Measurements from ENCODE around the gene DIPK1A. TPM values are rescaled to one million over a fixed set of nuclear protein-coding genes. Genes with fewer than 3 reads are reported as not detected.
A peak's percentile ranks its signal among the peaks of the same experiment; 100 is the strongest.
"Not testable (repeated sequence)": the region's sequence is repeated elsewhere in the genome, so short reads cannot be mapped to it uniquely, and the experiment has no call there.

Gene DIPK1A
- total RNA-seq, 1 experiment from 2014 or later: 4.8 TPM

DNA sequence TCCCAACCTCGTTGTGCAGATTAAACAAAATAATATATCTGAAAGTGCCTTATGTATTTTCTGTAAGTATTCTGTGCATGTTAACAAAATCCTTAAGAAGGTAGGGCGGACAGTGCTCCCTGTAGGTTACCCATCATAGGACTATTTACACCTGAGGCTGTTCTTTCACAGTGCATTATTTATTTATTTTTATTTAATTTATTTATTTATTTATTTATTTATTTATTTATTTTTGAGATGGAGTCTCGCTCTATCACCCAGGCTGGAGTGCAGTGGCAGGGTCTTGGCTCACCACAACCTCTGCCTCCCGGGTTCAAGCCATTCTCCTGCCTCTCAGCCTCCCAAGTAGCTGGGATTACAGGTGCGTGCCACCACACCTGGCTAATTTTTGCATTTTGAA, 12.8 kb upstream of the DIPK1A start:
- H3K9me3 Mint-ChIP-seq; H3K36me3 Mint-ChIP-seq; POLR2A ChIA-PET; ATAC-seq; H3K27ac Mint-ChIP-seq; DNase-seq (ENCODE audit: low spot score); H3K4me3 Mint-ChIP-seq: not testable (repeated sequence)
- Mint-ChIP-seq H3K27me3 (ENCODE audit: low read depth) (peaks cover 50% of the 10 kb centered on the region), H3K4me1 (peaks cover 18% of the 10 kb centered on the region)
- CTCF ChIA-PET: interaction anchor here (1.7 kb wide), 1 partner anchor 20 kb away, joined by 6 read pairs; no protein-coding TSS in a partner anchor
- peak; percentile 64; the same call in 1 of the 2 replicates for TF ChIP-seq HMGA2 (CRISPR knock-in tag; IDR thresholded peaks at IDR 0.05)

DNA sequence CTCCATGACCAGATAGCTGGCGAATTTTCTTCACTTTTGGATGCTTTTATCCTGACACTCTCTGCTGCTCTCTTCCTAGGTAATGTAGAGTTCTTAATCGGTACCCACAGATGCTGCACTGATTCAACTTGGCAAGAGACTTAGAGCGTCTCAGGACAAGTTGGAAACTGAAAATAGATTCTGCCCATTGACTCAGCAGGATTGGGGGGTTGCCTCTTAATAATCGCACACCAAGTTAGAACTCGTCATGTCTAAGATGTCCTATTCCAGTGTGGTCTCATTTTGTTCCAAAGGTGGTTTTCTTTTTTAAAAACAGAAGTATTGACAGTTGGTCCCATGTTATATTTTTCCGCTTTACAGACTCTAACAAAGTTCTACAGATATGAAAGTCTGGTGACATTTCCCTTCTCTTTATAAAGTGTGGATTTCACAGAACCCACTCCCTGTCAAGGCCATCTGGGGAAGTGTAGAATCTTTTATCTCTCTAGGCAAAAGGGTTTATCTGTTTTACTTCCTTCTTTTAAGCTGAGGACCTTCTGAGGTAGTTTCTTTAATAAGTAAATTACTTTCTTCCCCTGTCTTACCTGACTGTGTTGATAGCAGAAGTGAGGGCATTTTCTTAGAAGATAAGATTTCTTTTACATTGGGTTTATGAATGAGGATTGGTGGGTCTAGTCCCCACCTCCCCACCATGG, 12.1 kb upstream of the DIPK1A start:
- TF ChIP-seq ZNF317 (CRISPR knock-in tag; IDR thresholded peaks at IDR 0.05; ENCODE audit: borderline replicate concordance, low read depth) (no peak), ZNF219 (CRISPR knock-in tag; IDR thresholded peaks at IDR 0.05; ENCODE audit: borderline replicate concordance) (no peak), RELA (CRISPR knock-in tag; IDR thresholded peaks at IDR 0.05; ENCODE audit: borderline replicate concordance) (no peak), ZNF416 (CRISPR knock-in tag; IDR thresholded peaks at IDR 0.05) (no peak), IRF2 (CRISPR knock-in tag; IDR thresholded peaks at IDR 0.05; ENCODE audit: borderline replicate concordance, low read depth) (no peak), FOXJ3 (CRISPR knock-in tag; IDR thresholded peaks at IDR 0.05; ENCODE audit: borderline replicate concordance) (no peak)
- TF ChIP-seq, protein P1, sequence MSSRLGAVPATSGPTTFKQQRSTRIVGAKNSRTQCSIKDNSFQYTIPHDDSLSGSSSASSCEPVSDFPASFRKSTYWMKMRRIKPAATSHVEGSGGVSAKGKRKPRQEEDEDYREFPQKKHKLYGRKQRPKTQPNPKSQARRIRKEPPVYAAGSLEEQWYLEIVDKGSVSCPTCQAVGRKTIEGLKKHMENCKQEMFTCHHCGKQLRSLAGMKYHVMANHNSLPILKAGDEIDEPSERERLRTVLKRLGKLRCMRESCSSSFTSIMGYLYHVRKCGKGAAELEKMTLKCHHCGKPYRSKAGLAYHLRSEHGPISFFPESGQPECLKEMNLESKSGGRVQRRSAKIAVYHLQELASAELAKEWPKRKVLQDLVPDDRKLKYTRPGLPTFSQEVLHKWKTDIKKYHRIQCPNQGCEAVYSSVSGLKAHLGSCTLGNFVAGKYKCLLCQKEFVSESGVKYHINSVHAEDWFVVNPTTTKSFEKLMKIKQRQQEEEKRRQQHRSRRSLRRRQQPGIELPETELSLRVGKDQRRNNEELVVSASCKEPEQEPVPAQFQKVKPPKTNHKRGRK (CRISPR knock-in tag; IDR thresholded peaks at IDR 0.05; ENCODE audit: borderline replicate concordance): no peak
- TF ChIP-seq, protein P2, sequence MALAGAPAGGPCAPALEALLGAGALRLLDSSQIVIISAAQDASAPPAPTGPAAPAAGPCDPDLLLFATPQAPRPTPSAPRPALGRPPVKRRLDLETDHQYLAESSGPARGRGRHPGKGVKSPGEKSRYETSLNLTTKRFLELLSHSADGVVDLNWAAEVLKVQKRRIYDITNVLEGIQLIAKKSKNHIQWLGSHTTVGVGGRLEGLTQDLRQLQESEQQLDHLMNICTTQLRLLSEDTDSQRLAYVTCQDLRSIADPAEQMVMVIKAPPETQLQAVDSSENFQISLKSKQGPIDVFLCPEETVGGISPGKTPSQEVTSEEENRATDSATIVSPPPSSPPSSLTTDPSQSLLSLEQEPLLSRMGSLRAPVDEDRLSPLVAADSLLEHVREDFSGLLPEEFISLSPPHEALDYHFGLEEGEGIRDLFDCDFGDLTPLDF (CRISPR knock-in tag; IDR thresholded peaks at IDR 0.05): no peak
- TF ChIP-seq, protein P3, sequence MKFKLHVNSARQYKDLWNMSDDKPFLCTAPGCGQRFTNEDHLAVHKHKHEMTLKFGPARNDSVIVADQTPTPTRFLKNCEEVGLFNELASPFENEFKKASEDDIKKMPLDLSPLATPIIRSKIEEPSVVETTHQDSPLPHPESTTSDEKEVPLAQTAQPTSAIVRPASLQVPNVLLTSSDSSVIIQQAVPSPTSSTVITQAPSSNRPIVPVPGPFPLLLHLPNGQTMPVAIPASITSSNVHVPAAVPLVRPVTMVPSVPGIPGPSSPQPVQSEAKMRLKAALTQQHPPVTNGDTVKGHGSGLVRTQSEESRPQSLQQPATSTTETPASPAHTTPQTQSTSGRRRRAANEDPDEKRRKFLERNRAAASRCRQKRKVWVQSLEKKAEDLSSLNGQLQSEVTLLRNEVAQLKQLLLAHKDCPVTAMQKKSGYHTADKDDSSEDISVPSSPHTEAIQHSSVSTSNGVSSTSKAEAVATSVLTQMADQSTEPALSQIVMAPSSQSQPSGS (CRISPR knock-in tag; IDR thresholded peaks at IDR 0.05; ENCODE audit: borderline replicate concordance, low read depth): no peak
- Mint-ChIP-seq H3K9me3 (no peaks in the 10 kb centered on the region), H3K27ac (no peak overlapping the region), H3K4me1 (peaks cover 18% of the 10 kb centered on the region), H3K4me3 (no peak overlapping the region), H3K36me3 (no peaks in the 10 kb centered on the region), H3K27me3 (ENCODE audit: low read depth) (peaks cover 50% of the 10 kb centered on the region)
- ChIA-PET CTCF (no interaction called here), POLR2A (no interaction called here)
- ATAC-seq: no peak
- no peak for DNase-seq (ENCODE audit: low spot score)

DNA sequence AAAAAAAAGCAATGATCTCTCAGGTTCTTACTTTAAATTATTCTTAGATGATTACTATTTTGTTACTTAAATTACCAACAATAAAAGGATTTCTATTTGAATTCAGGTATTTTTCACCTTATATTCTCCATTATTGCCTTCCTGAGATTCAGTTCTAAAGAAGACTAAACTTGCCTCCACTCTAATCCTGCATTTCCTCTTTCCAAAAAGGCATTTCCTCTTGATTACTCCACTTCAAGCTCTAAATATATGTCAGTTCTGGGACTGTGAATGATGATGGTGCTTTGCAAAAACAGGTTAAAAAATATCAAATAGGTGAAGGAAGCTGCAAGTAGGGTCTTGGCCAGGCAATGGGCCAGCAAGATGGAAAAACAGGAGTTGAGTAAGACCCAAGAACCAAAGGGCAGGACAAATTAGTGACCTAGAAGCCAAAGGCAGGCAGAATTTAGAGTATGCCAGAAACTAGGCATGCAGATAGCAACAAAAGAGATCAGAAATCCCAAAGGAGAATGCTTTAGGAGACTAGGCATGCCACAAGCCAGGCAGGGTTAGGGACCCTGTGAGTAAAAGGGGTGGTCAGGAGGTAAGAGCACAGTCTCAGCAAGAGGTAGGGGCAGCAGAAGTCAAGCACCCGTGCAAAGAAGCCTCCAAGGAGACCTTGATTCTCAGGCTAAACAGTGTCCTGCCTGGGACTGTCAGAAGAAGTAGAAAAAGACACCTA, 11.3 kb upstream of the DIPK1A start:
- ATAC-seq: peak; percentile 87
- Mint-ChIP-seq H3K27me3 (ENCODE audit: low read depth) (peaks cover 50% of the 10 kb centered on the region), H3K36me3 (no peaks in the 10 kb centered on the region), H3K9me3 (no peaks in the 10 kb centered on the region), H3K4me1 (peaks cover 24% of the 10 kb centered on the region), H3K27ac (no peak overlapping the region), H3K4me3 (no peak overlapping the region)
- POLR2A ChIA-PET: no interaction called here
- CTCF ChIA-PET: interaction anchor here (0.7 kb wide), 1 partner anchor 41 kb away, joined by 3 read pairs; no protein-coding TSS in a partner anchor
- DNase-seq (ENCODE audit: low spot score): no peak
- TF ChIP-seq TCF7 (CRISPR knock-in tag; IDR thresholded peaks at IDR 0.05; ENCODE audit: low read depth) (no peak), ESRRA (CRISPR knock-in tag; IDR thresholded peaks at IDR 0.05; ENCODE audit: borderline replicate concordance) (no peak), FOXJ3 (CRISPR knock-in tag; IDR thresholded peaks at IDR 0.05; ENCODE audit: borderline replicate concordance) (no peak), HMGA2 (CRISPR knock-in tag; IDR thresholded peaks at IDR 0.05) (no peak), NFATC4 (CRISPR knock-in tag; IDR thresholded peaks at IDR 0.05) (no peak), OVOL2 (CRISPR knock-in tag; IDR thresholded peaks at IDR 0.05; ENCODE audit: borderline replicate concordance) (no peak), ETV6 (CRISPR knock-in tag; IDR thresholded peaks at IDR 0.05) (no peak), ZNF263 (CRISPR knock-in tag; IDR thresholded peaks at IDR 0.05; ENCODE audit: low read depth) (no peak)
- TF ChIP-seq, protein P4, sequence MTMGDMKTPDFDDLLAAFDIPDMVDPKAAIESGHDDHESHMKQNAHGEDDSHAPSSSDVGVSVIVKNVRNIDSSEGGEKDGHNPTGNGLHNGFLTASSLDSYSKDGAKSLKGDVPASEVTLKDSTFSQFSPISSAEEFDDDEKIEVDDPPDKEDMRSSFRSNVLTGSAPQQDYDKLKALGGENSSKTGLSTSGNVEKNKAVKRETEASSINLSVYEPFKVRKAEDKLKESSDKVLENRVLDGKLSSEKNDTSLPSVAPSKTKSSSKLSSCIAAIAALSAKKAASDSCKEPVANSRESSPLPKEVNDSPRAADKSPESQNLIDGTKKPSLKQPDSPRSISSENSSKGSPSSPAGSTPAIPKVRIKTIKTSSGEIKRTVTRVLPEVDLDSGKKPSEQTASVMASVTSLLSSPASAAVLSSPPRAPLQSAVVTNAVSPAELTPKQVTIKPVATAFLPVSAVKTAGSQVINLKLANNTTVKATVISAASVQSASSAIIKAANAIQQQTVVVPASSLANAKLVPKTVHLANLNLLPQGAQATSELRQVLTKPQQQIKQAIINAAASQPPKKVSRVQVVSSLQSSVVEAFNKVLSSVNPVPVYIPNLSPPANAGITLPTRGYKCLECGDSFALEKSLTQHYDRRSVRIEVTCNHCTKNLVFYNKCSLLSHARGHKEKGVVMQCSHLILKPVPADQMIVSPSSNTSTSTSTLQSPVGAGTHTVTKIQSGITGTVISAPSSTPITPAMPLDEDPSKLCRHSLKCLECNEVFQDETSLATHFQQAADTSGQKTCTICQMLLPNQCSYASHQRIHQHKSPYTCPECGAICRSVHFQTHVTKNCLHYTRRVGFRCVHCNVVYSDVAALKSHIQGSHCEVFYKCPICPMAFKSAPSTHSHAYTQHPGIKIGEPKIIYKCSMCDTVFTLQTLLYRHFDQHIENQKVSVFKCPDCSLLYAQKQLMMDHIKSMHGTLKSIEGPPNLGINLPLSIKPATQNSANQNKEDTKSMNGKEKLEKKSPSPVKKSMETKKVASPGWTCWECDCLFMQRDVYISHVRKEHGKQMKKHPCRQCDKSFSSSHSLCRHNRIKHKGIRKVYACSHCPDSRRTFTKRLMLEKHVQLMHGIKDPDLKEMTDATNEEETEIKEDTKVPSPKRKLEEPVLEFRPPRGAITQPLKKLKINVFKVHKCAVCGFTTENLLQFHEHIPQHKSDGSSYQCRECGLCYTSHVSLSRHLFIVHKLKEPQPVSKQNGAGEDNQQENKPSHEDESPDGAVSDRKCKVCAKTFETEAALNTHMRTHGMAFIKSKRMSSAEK (CRISPR knock-in tag; IDR thresholded peaks at IDR 0.05; ENCODE audit: borderline replicate concordance): no peak
- TF ChIP-seq, protein P5, sequence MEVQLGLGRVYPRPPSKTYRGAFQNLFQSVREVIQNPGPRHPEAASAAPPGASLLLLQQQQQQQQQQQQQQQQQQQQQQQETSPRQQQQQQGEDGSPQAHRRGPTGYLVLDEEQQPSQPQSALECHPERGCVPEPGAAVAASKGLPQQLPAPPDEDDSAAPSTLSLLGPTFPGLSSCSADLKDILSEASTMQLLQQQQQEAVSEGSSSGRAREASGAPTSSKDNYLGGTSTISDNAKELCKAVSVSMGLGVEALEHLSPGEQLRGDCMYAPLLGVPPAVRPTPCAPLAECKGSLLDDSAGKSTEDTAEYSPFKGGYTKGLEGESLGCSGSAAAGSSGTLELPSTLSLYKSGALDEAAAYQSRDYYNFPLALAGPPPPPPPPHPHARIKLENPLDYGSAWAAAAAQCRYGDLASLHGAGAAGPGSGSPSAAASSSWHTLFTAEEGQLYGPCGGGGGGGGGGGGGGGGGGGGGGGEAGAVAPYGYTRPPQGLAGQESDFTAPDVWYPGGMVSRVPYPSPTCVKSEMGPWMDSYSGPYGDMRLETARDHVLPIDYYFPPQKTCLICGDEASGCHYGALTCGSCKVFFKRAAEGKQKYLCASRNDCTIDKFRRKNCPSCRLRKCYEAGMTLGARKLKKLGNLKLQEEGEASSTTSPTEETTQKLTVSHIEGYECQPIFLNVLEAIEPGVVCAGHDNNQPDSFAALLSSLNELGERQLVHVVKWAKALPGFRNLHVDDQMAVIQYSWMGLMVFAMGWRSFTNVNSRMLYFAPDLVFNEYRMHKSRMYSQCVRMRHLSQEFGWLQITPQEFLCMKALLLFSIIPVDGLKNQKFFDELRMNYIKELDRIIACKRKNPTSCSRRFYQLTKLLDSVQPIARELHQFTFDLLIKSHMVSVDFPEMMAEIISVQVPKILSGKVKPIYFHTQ (CRISPR knock-in tag; IDR thresholded peaks at IDR 0.05): no peak
